ENCODE measurements around the gene MDH1. TPM values are rescaled to one million over a fixed set of nuclear protein-coding genes. Genes with fewer than 3 reads are reported as not detected.

MDH1 gene
- total and polyA plus RNA-seq, 2 donors (not counting 1 experiment from before 2014, with no cell fraction given): 65.7 to 87.8 TPM

DNA sequence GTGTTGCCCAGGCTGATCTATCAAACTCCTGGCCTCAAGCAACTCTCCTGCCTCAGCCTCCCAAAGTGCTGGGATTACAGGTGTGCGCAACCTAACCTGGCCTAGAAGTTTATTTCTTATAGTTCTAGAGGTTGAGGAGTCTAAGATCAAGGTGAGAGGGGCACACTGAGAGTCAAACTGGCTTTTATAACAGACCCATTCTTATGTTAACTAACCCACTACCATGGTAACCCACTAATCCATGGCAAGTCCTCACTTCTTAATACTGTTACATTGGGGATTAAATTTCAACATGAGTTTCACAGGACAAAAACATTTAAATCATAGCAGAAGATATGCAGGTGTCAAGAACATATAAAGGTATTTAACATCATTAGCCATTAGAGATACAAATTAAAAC lies 50.6 kb downstream of the MDH1 start:
- Mint-ChIP-seq H3K4me1 (no peaks in the 10 kb centered on the region), H3K4me3 (no peak overlapping the region), H3K9me3 (ENCODE audit: insufficient read depth) (peaks cover 3% of the 10 kb centered on the region), H3K27ac (no peak overlapping the region), H3K27me3 (peaks cover 4% of the 10 kb centered on the region)
- H3K79me2 ChIP-seq (ENCODE audit: control insufficient read depth, insufficient read depth, low read length): no peaks in the 10 kb centered on the region
- H3K4me1 ChIP-seq (ENCODE audit: control insufficient read depth in 2 of 2, insufficient read depth in 2 of 2, low read length in 2 of 2): no peaks in the 10 kb centered on the region
- H3K4me3 ChIP-seq (ENCODE audit: control extremely low read depth in 1 of 5, extremely low read depth in 1 of 5, insufficient read depth in 1 of 5, low read depth in 2 of 5, low read length in 4 of 5): no peak overlapping the region
- CTCF ChIA-PET: no interaction called here
- peaks cover 0 to 2% (median 0%) of the 10 kb centered on the region in 3 donors for H3K9me3 ChIP-seq (ENCODE audit: control extremely low read depth in 1 of 3, control insufficient read depth in 2 of 3, insufficient read depth in 1 of 3, low read length in 2 of 3)
- H3K9ac ChIP-seq (ENCODE audit: low read length): no peak overlapping the region
- WGBS (ENCODE audit: insufficient coverage): no CpG with 5 or more reads among the region's 1 CpG
- TF ChIP-seq, protein P1, sequence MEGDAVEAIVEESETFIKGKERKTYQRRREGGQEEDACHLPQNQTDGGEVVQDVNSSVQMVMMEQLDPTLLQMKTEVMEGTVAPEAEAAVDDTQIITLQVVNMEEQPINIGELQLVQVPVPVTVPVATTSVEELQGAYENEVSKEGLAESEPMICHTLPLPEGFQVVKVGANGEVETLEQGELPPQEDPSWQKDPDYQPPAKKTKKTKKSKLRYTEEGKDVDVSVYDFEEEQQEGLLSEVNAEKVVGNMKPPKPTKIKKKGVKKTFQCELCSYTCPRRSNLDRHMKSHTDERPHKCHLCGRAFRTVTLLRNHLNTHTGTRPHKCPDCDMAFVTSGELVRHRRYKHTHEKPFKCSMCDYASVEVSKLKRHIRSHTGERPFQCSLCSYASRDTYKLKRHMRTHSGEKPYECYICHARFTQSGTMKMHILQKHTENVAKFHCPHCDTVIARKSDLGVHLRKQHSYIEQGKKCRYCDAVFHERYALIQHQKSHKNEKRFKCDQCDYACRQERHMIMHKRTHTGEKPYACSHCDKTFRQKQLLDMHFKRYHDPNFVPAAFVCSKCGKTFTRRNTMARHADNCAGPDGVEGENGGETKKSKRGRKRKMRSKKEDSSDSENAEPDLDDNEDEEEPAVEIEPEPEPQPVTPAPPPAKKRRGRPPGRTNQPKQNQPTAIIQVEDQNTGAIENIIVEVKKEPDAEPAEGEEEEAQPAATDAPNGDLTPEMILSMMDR (IDR thresholded peaks at IDR 0.05): no peak
- ATAC-seq (ENCODE audit: low read depth) (no peak), DNase-seq (no peak)
- no peaks in the 10 kb centered on the region for H3K27me3 ChIP-seq (replicated peaks in 1 of 4; ENCODE audit: control extremely low read depth in 1 of 4, control insufficient read depth in 3 of 4, insufficient read depth in 4 of 4, low read length in 3 of 4)
- no peaks in the 10 kb centered on the region for H3K36me3 ChIP-seq (replicated peaks in 1 of 2; ENCODE audit: control extremely low read depth in 1 of 2, control insufficient read depth in 1 of 2, extremely low read depth in 1 of 2, insufficient read depth in 2 of 2, low read length in 1 of 2)
- no peak overlapping the region for H3K4me2 ChIP-seq (replicated peaks; ENCODE audit: low read depth, low read length, poor library complexity, severe bottlenecking)
- POLR2A ChIA-PET: no interaction called here
- no peak overlapping the region for H3K27ac ChIP-seq (ENCODE audit: low read length in 2 of 2)
- H2AFZ ChIP-seq (ENCODE audit: insufficient read depth, low read depth, low read length, poor library complexity, severe bottlenecking): no peak overlapping the region
- intact Hi-C loops (cut with micrococcal nuclease): no loop called here
- H4K20me1 ChIP-seq (ENCODE audit: control insufficient read depth, insufficient read depth, low read length, poor library complexity, severe bottlenecking): no peaks in the 10 kb centered on the region

DNA sequence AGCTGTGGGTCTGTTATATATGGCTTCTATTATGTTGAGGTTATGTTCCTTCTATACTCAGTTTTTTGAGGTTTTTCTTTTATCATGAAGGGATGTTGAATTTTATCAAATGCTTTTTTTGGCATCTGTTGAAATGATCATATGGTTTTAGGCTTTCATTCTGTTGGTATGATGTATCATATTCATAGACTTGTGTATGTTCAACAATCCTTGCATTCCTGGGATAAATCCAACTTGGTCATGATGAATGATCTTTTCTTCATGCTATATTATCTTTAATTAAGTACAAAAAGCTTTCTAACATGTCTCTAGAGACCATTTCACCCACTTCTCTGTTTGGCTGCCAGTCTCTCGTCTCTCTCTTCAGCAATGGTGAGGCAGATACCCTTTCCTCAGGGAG lies 54.2 kb downstream of the MDH1 start:
- intact Hi-C loops (cut with micrococcal nuclease): no loop called here
- no peak for DNase-seq
- ChIA-PET CTCF (no interaction called here), POLR2A (no interaction called here)
- no peak overlapping the region for H3K4me3 ChIP-seq (ENCODE audit: control extremely low read depth in 1 of 5, extremely low read depth in 1 of 5, insufficient read depth in 1 of 5, low read depth in 2 of 5, low read length in 4 of 5)
- no peak overlapping the region for H2AFZ ChIP-seq (ENCODE audit: insufficient read depth, low read depth, low read length, poor library complexity, severe bottlenecking)
- no peak overlapping the region for H3K9ac ChIP-seq (ENCODE audit: low read length)
- no peaks in the 10 kb centered on the region for H3K4me1 ChIP-seq (ENCODE audit: control insufficient read depth in 2 of 2, insufficient read depth in 2 of 2, low read length in 2 of 2)
- TF ChIP-seq, protein P1 (IDR thresholded peaks at IDR 0.05): no peak
- TF ChIP-seq EZH2 (IDR thresholded peaks at IDR 0.05; ENCODE audit: borderline replicate concordance, insufficient read depth, low read depth, low read length, poor library complexity, severe bottlenecking): no peak
- H3K27me3 ChIP-seq (replicated peaks in 1 of 4; ENCODE audit: control extremely low read depth in 1 of 4, control insufficient read depth in 3 of 4, insufficient read depth in 4 of 4, low read length in 3 of 4): no peaks in the 10 kb centered on the region
- no CpG with 5 or more reads among the region's 1 CpG for whole genome bisulfite sequencing (ENCODE audit: insufficient coverage)
- Mint-ChIP-seq H3K4me3 (no peak overlapping the region), H3K9me3 (ENCODE audit: insufficient read depth) (peaks cover 4% of the 10 kb centered on the region), H3K27me3 (peaks cover 25% of the 10 kb centered on the region), H3K27ac (no peak overlapping the region), H3K4me1 (no peaks in the 10 kb centered on the region)
- no peaks in the 10 kb centered on the region for H4K20me1 ChIP-seq (ENCODE audit: control insufficient read depth, insufficient read depth, low read length, poor library complexity, severe bottlenecking)
- H3K27ac ChIP-seq (ENCODE audit: low read length in 2 of 2): no peak overlapping the region
- no peaks in the 10 kb centered on the region for H3K79me2 ChIP-seq (ENCODE audit: control insufficient read depth, insufficient read depth, low read length)
- H3K9me3 ChIP-seq (ENCODE audit: control extremely low read depth in 1 of 3, control insufficient read depth in 2 of 3, insufficient read depth in 1 of 3, low read length in 2 of 3): peaks cover 0 to 2% (median 0%) of the 10 kb centered on the region in 3 donors
- no peak overlapping the region for H3K4me2 ChIP-seq (replicated peaks; ENCODE audit: low read depth, low read length, poor library complexity, severe bottlenecking)
- no peak for ATAC-seq (ENCODE audit: low read depth)
- no peaks in the 10 kb centered on the region for H3K36me3 ChIP-seq (replicated peaks in 1 of 2; ENCODE audit: control extremely low read depth in 1 of 2, control insufficient read depth in 1 of 2, extremely low read depth in 1 of 2, insufficient read depth in 2 of 2, low read length in 1 of 2)

Measured in B cell (primary cell).